Bronchial epithelial cell (primary cell): Measurements from ENCODE around the gene EMX1. TPM values are rescaled to one million over a fixed set of nuclear protein-coding genes. Genes with fewer than 3 reads are reported as not detected.

ENCODE experiments used
- DNase-seq: peaks from one replicate; pipeline ENCODE4 v3.0.0-alpha.2; 2010; ENCODE audit warnings: low read depth
- FAIRE-seq: peaks from 2 replicates; lab custom pipeline; 2011; peaks lifted over from hg19 to GRCh38; lab: Jason Lieb, UNC
- H3K27me3 ChIP-seq: 2 replicates; pipeline ENCODE4 v1.5.1; 2011; ENCODE audit warnings: low read length; ENCODE audit not compliant: control insufficient read depth, insufficient read depth
- H3K36me3 ChIP-seq: 2 replicates; pipeline ENCODE4 v1.5.1; 2011; ENCODE audit warnings: low read length; ENCODE audit not compliant: control insufficient read depth, insufficient read depth
- H3K4me3 ChIP-seq: 2 replicates; pipeline ENCODE4 v1.5.1; 2011; ENCODE audit warnings: mild to moderate bottlenecking, low read depth, low read length, control low read depth
- CTCF ChIP-seq: IDR thresholded peaks from 2 replicates; pipeline ENCODE4 v1.5.1; 2011; ENCODE audit warnings: mild to moderate bottlenecking, moderate library complexity, low read length, control low read depth, inconsistent platforms; ENCODE audit not compliant: insufficient read depth, severe bottlenecking
- total RNA-seq: library from RNA; depleted of rRNA; stranded (reverse); fragments of >200 nt; gene quantifications from 2 replicates; pipeline ENCODE4 v1.2.1, GENCODE V29; 2014

Gene EMX1
- total RNA-seq, 1 donor from 2014 or later = 0.26 TPM

DNA sequence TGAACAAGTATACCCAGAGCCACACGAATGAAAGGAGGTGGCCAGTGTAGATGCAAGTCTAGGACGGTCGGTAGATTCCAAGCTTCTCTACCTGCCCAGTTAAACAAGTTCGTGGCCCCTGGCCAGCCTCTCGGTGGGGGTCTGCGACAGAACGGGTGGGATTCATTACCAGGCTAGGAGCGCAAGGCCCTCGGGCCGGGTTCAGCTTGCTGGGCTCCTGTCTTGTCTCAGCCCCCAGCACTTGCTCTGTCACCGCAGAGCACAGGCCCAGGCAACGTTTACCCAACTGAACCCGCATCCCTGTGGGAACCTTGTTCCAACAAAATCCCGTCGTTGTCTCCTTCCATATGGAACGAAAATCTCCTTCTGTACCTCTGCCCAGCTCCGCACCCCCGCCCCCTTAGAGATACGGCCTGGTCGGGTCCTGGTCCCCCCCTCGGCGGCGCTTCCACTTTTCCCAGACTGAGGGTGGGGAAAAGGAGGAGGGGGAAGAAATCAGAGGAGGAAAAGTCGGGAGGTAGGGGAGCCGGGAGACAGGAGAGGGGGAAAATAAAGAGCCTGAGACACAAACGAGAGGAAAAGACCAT lies 1.9 kb upstream of the EMX1 start:
- no peak for FAIRE-seq
- Histone ChIP-seq H3K4me3 (peak overlapping the region; percentile 32), H3K36me3 (no peaks in the 10 kb centered on the region), H3K27me3 (peaks cover 61% of the 10 kb centered on the region)
- TF ChIP-seq CTCF = no peak
- DNase-seq = no peak

DNA sequence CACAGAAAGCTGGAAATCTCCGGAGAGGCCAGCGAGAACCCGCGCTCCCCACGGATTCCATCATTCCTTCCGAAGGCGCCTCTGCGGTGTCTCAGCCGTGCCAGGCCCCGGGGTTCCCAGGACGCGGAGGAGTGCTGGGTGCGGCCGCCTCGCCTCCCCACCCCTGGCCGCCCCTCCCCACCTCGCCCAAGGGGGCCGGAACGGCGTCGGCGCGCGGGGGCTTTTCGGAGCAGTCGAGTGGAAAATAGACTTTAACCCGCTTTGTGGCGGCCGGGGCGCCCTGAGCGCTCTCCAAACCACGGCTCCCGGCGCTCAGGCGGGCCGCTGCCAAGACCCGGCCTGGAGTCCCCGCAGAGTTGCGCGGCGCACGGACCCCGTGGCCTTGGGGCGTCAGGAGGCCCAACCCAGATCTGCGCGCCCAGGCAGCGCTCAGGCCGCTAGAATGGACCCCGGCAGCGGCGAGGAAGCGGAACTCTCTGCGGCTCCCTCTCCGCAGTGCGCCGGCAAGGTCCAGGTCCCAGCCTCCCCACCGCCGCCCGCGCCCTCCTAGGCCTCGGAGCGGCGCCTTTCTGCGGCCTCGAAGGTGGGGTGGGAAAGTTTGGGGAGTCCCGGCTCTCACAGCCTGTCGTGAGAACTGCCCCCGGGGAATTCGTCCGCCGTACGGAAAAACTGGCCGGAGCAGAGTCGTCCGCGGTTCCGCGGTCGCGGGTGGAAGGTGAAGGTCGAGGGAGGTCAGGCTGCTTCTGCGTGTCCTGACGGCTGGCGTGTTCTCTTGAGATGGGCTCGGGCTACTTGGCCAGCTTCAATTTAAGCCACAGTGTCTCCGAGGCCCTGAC lies 1.2 kb upstream of the EMX1 start:
- FAIRE-seq (no peak), DNase-seq (no peak)
- Histone ChIP-seq H3K27me3 (peaks cover 68% of the 10 kb centered on the region), H3K4me3 (peak overlapping the region; percentile 32), H3K36me3 (no peaks in the 10 kb centered on the region)
- TF ChIP-seq CTCF = no peak

- peaks cover 73% of the 10 kb centered on the region for H3K27me3 ChIP-seq
- DNase-seq = no peak
- peak overlapping the region; percentile 32 for H3K4me3 ChIP-seq
- H3K36me3 ChIP-seq = no peaks in the 10 kb centered on the region
- FAIRE-seq = no peak
- no peak for TF ChIP-seq CTCF
Observed at GRCh38 chr2:72916743-72917137, 579 bp upstream of the EMX1 start.

- no peak for TF ChIP-seq CTCF
- Histone ChIP-seq H3K36me3 (no peaks in the 10 kb centered on the region), H3K4me3 (peak overlapping the region; percentile 8), H3K27me3 (peaks cover 80% of the 10 kb centered on the region)
- DNase-seq (no peak), FAIRE-seq (no peak)
Observed at GRCh38 chr2:72917877-72918553, 696 bp downstream of the EMX1 start.

DNA sequence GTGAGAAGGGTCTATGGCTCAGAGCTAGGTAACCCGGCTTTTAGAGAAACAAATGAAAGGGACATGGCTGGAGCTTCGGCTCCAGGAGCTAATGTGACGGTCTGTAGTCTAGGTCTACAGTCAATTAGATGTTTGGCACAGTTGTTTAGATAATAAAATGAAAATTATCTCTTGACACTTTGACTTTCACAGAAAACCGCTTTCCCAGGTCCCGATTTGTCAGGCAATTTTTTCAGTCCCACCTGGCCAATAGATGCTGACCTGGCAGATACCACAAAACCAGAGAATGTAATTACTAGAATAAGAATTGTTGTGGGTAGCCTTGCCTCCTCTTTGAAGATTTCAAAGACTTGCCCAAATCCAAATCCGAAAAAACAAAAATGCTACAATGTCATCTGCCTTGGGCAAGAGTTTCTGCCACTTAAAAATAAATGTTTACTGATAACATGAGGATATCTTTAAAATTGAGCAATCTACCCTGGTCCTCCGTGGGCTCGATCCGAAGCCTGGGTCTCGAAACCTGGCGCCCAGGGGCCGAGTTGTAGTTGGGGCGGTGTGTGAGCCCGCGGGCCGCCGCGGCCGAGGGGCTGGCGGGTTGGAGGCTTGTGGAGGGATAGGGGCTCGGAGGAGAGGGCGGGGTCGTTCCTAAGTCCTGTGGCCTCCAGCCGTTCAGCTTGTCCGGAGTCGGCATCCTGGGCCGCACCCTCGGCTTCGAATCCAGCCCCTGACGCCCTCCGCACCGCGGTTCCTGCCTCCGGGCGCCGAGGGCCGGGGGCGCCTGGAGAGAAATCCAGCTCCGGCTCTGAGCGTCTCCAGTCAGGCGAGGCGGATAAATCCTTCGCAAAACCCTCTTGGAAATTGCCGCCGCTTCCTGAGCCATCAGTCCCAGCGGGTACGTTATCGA lies 2.3 kb downstream of the EMX1 start:
- FAIRE-seq (no peak), DNase-seq (no peak)
- Histone ChIP-seq H3K36me3 (no peaks in the 10 kb centered on the region), H3K27me3 (peaks cover 76% of the 10 kb centered on the region), H3K4me3 (no peak overlapping the region)
- no peak for TF ChIP-seq CTCF
